HG03342 (cell line): Measurements from ENCODE around the gene CENPX.

Experiments used
- ATAC-seq: cut with Tn5 transposase; IDR thresholded peaks from one replicate; pipeline ENCODE4 v1.9.1; 2021; ENCODE audit warnings: mild to moderate bottlenecking, moderate library complexity; ENCODE audit not compliant: unreplicated experiment

CENPX gene

DNA sequence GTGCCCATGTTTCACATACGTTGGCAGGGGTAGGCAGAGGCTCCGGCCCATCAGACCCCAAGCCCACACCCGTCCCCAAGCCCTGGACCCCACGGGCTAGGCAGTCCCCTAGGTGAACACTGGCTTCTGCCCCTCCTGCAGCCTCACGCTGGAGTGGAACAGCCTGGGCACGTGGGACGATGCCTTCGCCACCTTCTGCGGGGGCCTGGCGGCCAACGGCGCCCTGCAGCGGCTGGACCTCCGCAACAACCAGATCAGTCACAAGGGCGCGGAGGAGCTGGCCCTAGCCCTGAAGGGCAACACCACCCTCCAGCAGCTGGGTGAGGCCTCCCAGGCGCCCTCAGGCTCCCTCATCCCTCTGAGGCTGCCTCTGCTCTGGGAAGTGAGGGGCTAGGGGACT, 2.2 kb upstream of the CENPX start:
- no peak for ATAC-seq

DNA sequence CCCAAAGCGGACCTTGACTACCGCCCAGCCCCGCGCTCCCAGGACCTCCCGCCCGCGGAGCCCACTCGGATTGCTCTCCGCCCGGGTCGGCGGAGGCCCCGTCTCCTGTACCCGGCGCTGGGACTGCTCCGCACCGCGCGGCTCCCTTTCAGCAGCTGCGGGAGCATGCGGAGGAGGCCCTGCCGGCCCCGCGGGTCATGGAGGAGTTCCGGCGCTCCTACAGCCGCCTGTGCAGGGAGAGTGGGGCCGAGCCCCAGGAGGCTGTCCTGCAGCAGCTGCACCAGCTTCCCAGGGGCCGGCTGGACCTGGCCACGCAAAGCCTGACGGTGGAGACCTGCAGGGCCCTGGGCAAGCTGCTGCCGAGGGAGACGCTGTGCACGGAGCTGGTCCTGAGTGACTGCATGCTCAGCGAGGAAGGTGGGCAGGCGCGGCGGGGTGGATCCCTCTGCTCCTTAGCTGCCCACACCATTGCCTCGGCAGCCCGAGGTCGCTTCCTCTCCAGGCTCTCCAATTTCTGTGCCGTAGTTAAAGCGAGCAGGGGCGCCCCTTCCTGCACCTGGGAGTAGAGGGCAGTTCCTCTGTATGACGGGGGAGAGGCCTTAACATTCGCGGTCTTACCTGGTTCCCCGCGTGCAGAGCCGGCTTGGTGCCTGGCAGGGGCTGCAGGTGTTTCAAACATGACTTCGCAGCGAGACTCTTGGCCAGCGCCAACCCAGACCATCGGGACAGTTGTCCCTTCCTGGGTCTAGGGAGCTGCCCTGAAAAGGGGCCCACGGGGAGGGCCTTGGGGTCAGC, 966 bp upstream of the CENPX start:
- no peak for ATAC-seq

DNA sequence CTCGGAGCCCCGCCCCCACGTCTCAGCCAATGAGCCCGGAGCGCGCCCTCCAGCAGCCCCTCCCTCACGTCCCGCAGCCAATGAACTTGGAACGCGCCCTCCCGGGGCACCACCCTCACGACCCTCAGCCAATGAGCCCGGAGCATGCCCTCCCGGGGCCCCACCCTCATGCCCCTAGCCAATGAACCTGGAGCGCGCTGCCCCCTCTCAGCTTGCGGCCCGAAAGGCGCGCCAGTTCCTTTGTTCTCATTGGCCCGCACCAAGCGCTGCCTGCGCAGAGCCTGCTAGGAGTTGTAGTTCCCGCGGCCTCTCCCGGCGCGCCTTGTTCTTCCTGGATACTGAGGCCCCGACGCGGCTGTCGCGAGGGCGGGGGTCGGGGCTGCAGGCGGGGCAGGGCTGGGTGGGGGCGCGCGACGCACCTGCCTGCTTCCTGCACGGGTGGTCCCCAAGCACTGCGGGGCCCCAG, 336 bp upstream of the CENPX start, which contains the start of gene LRRC45:
Gene LRRC45, plus strand, starts transcription at position 325 of the 466 bp plus-strand sequence. CDS start 339 bp downstream, outside the sequence.
- ATAC-seq = peak; percentile 77

DNA sequence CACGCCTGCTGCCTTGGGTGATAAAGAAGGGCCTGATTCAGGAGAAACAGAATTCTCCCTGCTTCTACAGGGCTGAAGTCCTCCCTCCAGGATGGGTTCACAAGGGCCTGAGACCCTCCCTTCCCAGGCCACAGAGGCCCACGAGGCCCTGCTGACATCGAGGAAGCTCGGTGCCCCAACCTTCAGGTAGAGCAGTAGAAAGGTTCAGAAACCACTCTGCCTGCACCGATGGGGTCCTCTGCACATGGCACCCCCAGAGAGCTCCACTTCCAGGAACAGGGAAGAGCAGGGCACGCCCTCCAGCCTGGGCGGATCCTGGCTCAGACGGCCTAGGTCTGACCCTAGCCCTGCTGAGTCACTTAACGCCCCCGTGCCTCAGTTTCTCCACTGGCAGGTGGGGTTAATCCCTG, 773 bp downstream of the CENPX start:
- ATAC-seq = no peak

DNA sequence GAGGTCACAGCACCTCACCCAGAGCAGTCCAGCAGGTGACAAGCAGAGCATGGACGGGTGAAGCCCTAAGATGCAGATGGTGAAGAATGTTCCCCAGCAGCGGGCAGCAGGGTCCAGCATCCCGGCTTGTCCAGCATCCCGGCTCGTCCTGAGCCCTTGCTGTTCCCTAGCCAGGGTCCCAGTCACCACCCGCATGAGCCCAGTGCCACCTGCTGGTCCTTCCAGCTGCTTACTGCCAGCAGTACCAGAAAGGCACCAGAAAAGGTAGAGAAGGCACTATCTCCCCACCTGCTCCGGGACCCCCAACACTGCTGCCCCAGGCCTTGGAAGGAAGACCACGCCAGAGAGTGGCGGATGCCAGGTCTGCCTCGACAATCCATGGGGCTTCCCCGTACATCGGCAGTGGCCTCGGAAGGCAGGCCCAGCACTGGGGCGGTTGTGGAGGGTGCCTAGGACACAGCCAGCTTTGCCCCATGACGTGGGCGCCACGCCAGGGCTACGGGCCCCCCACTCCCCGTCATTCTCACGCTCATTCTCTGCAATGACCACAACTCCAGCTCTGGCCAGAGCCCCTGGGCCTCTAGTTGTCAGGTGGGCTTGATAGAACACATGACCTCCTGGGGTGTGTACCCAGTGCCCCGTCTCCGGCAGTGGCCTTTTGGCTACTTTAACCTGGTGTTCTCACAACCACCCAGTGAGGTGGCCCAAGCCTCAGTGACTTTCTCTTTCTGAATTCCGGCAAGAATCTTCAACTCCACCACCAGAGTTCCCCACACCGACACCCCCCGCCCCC, 1.4 kb downstream of the CENPX start:
- ATAC-seq = no peak

DNA sequence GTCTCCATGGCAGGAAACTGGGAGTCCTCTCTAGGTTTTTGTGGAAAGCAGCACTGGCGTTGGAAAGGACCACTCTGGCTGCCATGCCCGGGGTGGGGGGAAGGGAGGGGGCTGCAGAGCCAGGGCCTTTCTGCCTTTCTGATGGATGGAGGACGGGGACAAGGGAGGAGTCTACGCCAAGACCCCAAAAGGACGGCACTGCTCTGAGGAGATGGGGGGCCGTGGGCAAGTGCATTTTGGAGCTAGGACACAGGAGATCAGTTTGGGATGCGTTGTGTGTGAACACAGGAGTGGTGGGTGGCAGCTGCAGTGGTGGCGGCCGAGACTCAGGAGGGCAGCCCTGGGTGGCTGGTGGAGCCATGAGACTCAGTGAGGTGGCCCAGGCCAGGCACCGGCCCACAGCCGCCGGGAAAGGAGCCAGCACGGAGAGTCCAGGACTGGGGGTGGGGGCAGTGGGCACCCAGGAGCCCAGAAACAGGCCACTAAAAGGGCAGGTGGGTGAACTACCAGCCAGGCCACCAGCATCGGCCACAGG, 2.0 kb downstream of the CENPX start:
- ATAC-seq = no peak

DNA sequence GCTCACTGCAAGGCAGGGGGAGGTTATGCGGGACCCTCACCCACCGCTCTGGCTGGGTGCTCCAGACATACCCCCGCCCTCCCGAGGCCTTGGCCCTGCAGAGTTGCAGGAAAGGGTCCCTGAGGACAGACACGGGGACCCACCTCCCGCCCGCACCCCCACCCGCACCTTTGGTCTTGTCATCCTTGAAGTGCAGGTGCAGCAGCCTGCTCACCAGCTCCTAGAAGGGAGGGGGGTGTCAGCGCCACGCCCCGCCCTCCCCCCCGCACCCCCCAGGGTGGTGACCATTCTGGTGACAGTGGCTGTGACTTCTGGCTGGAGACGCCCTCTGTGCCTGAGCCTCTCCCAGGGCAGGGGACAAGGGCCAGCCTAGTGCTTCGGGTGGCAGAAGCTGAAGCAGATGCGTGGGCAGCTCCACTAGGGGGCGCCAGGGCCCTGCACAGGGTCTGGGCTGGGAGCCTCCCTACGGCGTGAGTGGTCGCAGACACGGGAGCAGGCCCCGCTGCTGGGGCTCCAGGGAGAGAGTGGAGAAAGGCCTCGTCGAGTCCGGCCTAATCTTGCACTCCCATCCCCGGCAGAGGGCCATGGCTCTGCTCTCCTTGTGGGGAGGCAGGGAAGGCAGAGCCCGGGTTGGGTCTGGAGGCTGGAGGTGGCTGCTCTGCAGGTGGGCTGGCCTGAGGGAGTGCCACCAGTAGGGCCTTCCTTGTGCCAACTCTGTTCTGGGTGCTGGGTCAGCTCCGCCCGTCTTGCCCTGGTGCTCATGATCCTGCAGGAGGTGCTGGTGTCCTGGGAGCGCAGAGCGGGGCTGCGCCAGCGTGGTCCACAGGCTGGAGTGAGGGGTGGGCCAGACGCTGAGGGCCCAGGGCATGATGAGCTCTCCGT, 2.7 kb downstream of the CENPX start:
- no peak for ATAC-seq

DNA sequence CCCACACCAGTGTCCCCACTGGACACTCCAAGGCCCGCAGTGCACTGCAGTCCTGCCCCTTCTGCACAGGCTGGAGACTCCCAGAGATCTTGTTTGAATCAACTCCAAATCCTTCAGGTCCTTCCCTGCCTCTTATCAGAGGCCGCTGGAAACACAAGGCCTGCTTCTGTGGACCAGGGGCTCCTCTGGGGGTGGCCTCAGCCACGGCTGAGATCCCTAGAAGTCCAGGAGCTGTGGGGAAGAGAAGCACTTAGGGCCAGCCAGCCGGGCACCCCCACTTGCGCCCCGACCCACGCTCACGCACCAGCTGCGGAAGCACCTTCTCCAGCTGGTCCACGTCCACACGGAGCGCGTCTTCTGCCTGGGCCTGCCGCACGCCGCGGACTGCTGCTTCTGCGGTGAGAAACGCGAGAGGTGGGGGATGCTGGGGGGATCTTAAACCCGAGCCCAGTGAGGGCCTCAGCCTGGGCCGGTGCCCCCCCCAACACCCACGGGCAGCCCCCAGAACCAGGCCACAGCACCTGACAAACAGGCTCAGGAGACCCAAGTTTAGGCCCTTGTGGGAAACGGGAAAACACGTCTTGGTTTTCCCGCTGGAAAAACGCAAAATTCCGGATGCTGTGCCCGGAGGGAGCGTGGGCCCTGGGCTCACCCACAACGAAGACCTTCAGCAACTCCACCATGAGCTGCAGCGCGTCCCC, 3.5 kb downstream of the CENPX start:
- ATAC-seq = no peak

DNA sequence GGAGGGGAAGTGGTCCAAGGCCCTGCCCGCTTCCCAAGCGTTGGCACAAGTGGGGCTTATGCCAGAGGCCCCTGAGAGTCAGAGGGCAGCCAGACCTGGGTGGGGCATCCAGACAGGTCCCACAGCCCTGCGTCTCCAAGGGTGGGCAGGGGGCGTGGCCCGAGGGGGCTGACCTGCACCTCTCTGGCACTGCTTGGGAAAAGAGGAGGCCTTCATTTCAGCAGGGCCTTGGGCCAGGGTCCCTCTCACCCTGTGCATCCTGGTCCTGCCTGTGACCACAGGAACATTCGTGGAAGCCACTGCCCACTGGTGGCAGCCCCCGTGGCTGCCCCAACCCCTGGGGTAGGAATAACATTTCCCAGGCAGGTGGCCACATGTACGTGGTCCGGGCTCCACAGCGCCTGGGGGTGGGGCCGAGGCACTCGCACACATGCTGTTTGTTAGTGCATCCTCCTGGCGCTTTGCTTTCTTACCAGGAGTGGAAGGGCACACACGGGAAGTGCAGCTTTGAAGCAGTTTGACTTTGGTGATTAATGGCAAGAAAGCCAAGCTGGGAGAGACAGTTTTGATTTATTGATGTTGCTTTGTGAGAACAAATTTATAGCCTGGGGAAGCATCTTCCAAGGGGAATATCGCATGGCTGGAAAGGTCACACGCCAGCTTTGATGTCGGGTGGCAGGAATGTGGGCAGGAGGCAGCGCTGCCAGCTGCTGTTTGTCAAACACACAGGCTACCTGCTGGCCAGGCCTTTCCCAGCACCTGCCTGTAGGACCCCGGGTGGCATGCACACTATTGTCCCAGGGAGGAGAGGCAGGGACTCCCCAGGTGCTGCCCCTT, 4.3 kb downstream of the CENPX start:
- ATAC-seq = no peak

DNA sequence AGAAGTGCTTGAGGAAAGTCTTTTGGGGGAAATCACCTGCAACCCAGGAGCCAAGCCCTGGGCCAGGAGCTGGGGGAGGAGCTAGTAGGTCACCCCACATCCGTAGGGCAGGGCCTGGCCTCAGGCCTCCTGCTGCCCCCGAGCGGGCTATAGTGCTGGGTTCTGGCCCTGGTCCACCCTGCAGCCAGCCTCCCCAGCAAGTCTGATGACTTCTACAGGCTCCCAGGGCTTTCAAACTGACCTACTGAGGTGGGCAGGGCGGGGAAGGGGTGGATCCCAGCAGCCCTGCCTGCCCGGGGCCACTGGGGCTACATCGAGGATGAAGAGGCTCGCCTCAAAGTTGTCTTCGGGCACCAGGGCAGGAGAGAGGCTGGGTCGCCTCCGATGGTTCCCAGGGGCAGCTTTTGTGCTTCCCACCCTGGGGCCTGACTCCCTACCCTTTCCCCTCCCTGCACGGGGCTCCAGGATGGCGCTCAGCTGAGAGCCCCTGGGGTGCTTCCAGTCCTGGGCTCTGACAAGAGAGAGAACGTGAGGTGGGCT, 5.0 kb downstream of the CENPX start:
- no peak for ATAC-seq

DNA sequence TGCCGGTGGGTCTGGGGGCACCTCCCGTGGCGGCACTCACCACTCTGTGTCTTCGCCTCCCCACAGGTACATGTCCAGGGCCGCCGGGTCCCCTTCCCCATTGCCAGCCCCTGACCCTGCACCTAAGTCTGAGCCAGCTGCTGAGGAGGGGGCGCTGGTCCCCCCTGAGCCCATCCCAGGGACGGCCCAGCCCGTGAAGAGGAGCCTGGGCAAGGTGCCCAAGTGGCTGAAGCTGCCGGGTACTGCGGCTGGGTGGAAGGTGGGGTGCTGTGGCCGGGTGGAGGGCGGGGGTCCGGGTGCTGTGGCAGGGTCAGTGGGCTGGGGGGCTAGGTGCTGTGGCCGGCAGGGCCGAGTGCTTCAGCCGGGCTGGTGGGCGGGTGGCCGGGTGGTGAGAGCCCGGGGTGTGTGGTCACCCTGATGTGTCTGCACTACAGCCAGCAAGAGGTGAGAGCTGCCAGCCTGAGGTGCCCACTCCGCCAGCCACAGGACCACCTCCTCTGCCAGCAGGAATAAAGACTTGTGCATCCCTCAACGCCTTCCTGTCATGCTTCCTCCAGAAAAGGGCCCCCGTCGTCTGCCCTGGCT, 5.7 kb downstream of the CENPX start:
- ATAC-seq = no peak

DNA sequence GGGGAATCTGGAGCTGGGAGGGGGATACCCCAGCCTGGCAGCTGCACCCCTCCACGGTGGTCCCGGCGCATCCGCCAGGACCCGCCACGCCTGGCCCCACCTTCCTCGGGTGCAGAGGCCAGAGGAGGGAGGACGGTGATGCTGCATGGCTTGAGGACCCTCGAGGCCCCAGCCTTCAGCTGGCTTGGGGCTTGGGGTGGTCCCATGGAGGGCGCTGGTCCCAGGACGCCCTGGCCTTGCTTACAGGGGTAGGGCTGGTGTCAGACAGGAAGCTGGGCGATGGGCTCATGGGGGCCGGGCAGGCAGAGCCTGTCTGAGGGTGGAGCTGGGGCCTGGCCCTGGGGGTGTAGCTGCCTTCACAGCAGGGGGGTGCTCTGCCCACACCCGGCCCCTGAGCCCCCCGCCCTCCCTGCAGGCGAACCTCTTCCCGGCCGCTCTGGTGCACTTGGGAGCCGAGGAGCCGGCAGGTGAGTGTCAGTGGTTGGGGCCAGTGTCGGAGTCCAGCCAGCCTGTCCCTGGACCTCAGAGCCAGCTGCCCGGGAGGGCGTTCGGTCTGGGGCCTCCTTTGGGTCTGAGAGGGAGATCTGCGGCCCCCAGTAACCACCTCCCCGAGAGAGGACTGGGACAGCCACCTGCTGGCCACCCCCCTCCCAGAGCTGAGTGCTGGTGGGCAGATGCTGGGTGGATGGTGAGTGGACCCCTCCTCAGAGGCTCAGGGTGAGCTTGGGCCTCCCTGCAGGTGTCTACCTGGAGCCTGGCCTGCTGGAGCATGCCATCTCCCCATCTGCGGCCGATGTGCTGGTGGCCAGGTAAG, 6.4 kb downstream of the CENPX start:
- ATAC-seq = no peak

DNA sequence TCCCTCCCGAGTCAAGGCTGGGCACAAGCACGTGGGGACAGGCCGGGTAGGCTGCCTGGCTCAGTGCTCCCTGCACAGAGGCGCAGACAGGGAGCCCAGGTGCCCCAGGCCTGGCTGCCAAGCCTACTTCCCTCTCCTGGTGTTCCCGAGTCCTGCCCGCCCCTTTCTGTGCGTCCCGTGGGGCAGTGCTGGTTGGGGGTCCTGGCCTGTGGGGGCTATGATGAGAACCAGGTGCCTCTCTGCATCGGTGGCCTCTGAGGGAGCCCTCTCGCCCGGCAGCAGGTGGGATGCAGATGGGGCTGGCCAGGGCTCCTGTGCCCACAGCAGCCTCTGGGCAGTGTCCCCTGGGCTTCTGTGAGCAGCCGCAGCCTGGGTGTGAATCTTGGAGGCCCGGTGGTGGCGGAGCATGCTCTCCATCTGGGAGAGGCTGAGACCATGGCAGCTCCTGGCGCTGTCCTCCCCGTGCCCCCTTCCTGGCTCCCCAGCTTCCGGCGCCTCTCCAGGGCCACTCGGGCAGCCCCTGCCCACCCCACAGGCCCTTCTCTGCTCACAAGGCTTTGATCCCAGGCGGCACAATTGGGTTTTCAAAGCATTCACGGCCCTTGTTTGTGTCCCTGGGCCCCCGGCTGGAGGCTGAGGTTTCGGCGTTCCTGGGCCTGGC, 7.2 kb downstream of the CENPX start:
- no peak for ATAC-seq

DNA sequence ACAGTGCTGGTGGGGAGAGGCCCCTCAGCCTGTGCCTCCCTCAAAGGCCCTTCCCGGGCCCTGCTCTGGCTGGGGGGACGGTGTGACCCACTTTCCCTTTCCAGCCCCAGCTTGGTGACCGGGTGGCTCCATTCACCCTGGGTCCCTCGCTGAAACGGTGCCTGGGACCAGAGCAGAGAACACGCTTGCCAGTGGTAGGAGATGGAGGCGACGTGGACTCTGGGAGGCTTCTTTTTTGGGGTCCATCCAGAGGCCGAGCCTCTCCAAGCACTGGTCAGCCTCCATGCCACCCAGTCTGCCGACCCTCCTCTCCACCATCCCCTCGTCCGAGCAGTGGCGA, 7.7 kb downstream of the CENPX start:
- ATAC-seq = no peak

DNA sequence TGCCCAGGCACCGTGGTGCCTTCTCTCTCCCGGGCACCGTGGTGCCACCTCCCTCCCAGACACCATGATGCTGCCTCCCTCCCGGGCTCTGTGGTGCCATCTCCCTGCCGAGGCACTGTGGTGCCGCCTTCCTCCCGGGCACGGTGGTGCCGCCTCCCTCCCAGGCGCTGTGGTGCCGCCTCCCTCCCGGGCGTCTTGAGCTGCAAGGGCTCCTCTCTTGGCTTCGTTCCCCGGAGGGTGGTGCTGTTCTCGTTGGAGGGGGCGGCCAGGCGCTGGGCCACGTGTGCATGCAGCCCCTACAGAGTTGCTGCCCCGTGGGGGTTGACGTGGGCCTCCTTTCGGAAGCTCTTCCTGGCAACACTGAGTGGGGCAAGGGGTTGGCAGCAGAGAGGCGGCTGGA, 8.2 kb downstream of the CENPX start:
- ATAC-seq = no peak

DNA sequence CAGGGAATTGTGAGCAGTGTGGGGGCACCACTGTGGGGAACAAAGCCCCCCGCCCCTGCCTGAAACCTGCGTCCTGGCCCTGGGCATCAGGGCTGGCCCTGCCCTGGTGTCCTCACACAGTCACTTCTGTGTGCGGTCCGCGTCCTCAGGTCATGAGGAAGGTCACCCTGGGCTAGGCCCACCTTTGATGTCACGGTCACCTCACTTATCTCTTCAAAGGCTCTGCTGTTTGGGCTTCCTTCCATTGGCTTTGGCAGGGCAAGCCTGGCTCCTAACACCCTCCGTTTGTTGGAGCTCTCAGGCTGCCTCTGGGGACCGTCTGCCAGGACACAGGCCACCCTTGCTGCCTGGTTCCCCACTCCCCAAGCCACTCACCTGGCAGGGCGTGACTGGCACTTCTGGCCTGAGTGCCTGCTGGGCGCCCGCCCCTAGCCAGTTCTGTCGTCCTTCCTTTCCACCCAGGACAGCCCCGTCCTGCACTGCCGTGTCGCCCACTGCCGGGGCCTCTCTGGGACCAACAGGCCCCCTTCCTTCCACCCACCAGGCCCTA, 8.8 kb downstream of the CENPX start:
- no peak for ATAC-seq

DNA sequence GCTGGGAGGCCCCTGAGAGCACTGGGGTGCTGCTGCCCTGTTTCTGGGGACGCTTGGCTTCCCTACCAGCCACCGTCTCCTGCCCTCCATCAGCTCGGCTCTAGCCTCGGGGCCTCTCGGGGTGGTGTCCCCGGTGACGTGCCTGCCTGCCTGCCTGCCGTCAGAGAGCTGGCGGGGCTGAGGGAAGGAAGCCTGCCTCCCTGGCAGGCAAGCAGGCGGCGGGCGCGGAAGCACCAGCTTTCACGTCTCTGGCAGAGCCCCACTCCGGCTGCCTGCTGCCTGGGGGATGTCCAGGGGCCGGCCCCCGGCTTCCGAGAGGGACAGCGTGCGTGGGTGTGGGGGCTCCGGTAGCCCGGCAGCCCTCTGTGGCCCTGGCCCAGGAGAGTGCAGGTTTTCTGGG, 9.3 kb downstream of the CENPX start:
- no peak for ATAC-seq
